HG03139 (cell line): ENCODE measurements around the gene SCYL1.

Experiments used
- ATAC-seq: cut with Tn5 transposase; IDR thresholded peaks from one replicate; pipeline ENCODE4 v1.9.1; 2021; ENCODE audit not compliant: unreplicated experiment

SCYL1 gene

DNA sequence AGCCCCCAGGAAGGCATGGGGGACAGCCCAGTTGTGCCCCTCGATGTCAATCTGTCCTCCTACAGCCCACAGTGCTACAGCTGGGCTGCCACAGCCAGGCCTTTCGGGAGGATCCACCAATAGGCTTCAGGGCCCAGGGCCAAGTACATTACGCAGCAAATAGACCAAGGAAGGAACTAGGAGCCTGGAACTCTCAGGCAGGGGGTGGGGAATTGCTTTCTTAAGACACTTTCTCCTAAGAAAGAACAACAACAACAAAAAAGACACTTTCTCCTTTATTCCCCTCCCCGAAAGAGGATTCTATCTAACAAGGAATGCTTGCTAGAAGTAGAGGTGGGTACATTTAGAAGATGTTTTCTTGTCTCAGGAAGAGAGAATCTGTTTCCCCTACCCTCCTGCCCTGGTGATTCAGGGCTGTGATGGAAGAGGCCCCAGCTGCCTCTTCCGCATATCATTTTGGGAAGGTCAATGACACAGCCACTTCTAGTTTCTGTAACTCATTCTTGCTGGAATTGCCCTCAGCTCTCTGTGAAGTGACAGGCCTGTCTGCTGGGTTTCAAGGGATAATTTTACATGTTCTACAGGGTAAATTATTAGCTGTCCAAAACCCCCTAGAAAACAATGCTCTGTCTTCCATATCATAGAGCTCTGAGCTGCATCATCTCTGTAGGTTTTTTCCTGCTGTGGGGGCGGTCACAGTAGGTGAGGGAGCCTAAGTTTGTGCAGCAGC lies 32.1 kb upstream of the SCYL1 start:
- no peak for ATAC-seq

DNA sequence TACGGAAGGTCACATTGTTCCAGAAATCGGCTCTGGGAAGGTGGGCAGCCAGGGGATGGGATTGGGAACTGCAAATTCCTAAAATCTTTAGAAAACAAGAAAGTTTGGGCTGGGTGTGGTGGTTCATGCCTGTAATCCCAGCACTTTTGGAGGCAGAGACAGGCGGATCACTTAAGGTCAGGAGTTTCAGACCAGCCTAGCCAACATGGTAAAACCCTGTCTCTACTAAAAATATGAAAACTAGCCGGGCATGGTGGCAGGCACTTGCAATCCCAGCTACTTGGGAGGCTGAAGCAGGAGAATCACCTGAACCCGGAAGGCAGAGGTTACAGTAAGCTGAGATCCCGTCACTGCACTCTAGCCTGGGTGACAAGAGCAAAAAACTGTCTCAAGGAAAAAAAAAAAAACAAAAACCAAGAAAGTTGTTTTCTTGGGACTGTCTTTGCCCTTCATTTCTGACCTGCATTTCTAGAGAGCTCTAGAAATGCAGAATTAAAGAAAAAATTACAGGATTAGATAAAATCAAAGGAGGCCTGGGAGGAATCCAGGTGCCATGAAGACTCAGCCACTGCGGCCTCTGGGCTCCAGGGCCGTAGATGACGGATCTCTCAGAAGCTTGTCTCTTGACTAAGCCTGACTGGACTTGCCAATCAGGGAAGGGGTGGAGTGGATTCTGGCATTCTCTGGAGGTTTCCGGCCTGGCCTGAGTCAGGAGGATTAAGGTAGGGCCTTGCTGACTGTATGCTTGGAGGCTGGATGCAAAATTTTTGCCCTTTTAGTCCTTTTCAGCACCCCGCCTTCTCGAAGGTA lies 31.3 kb upstream of the SCYL1 start:
- ATAC-seq: no peak

DNA sequence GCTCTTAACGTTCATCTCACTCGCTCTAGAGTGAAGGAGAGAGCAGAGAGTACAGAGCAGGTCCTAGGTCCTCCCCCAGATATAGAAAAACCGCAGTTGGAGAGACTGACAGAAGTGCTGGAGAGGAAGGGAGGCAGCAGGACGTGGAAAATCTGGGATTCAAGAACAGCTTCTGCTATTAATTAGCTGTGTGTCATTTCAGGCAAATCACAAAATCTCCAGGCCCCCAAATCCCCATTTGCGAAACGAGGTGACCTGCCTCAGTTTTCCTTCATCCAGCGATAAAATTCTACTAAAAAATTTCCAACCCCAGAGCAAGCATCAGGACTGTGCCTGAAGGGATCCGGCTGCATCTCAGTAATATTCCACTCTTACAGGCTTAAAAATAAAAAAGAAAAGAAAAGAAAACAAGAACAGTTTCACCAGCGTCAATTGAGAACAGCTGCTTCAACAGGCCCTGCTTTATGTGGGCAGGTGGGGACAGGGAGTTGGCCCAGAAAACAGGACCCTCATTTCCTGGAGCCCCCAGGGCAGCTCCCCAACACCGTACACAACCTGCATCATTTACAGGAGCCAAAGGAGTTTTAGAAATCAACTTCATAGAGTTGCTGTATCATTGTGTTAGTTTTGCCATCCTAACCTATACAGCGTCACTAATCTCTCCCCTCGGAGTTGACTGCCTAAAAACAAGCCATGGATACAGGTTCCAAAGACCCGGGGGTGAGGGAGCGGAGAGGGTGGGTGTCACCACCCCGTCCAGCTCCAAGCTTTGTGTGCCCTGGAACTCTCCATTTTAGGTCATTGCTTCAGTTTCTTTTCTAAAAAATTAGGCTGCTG lies 28.4 kb upstream of the SCYL1 start:
- no peak for ATAC-seq

- peak; percentile 59 for ATAC-seq
Measured at GRCh38 chr11:65497141-65498041, 27.5 kb upstream of the SCYL1 start.

DNA sequence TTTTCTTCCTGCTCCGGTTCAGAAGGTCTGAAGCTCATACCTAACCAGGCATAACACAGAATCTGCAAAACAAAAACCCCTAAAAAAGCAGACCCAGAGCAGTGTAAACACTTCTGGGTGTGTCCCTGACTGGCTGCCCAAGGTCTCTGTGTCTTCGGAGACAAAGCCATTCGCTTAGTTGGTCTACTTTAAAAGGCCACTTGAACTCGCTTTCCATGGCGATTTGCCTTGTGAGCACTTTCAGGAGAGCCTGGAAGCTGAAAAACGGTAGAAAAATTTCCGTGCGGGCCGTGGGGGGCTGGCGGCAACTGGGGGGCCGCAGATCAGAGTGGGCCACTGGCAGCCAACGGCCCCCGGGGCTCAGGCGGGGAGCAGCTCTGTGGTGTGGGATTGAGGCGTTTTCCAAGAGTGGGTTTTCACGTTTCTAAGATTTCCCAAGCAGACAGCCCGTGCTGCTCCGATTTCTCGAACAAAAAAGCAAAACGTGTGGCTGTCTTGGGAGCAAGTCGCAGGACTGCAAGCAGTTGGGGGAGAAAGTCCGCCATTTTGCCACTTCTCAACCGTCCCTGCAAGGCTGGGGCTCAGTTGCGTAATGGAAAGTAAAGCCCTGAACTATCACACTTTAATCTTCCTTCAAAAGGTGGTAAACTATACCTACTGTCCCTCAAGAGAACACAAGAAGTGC lies 26.7 kb upstream of the SCYL1 start:
- ATAC-seq: no peak

GRCh38 chr11:65498727-65498976 lies 26.2 kb upstream of the SCYL1 start:
- no peak for ATAC-seq

DNA sequence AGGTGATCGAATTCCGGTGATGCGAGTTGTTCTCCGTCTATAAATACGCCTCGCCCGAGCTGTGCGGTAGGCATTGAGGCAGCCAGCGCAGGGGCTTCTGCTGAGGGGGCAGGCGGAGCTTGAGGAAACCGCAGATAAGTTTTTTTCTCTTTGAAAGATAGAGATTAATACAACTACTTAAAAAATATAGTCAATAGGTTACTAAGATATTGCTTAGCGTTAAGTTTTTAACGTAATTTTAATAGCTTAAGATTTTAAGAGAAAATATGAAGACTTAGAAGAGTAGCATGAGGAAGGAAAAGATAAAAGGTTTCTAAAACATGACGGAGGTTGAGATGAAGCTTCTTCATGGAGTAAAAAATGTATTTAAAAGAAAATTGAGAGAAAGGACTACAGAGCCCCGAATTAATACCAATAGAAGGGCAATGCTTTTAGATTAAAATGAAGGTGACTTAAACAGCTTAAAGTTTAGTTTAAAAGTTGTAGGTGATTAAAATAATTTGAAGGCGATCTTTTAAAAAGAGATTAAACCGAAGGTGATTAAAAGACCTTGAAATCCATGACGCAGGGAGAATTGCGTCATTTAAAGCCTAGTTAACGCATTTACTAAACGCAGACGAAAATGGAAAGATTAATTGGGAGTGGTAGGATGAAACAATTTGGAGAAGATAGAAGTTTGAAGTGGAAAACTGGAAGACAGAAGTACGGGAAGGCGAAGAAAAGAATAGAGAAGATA lies 25.7 kb upstream of the SCYL1 start, which contains the start of gene MALAT1:
Gene MALAT1, plus strand, starts transcription at position 69 of the 736 bp plus-strand sequence.
- no peak for ATAC-seq

- ATAC-seq: no peak
Measured at GRCh38 chr11:65499713-65500386, 25.0 kb upstream of the SCYL1 start.

DNA sequence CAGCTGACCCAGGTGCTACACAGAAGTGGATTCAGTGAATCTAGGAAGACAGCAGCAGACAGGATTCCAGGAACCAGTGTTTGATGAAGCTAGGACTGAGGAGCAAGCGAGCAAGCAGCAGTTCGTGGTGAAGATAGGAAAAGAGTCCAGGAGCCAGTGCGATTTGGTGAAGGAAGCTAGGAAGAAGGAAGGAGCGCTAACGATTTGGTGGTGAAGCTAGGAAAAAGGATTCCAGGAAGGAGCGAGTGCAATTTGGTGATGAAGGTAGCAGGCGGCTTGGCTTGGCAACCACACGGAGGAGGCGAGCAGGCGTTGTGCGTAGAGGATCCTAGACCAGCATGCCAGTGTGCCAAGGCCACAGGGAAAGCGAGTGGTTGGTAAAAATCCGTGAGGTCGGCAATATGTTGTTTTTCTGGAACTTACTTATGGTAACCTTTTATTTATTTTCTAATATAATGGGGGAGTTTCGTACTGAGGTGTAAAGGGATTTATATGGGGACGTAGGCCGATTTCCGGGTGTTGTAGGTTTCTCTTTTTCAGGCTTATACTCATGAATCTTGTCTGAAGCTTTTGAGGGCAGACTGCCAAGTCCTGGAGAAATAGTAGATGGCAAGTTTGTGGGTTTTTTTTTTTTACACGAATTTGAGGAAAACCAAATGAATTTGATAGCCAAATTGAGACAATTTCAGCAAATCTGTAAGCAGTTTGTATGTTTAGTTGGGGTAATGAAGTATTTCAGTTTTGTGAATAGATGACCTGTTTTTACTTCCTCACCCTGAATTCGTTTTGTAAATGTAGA lies 24.3 kb upstream of the SCYL1 start:
- ATAC-seq: no peak

DNA sequence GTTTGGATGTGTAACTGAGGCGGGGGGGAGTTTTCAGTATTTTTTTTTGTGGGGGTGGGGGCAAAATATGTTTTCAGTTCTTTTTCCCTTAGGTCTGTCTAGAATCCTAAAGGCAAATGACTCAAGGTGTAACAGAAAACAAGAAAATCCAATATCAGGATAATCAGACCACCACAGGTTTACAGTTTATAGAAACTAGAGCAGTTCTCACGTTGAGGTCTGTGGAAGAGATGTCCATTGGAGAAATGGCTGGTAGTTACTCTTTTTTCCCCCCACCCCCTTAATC lies 23.8 kb upstream of the SCYL1 start:
- ATAC-seq: no peak

- no peak for ATAC-seq
Measured at GRCh38 chr11:65501472-65502273, 23.2 kb upstream of the SCYL1 start.

DNA sequence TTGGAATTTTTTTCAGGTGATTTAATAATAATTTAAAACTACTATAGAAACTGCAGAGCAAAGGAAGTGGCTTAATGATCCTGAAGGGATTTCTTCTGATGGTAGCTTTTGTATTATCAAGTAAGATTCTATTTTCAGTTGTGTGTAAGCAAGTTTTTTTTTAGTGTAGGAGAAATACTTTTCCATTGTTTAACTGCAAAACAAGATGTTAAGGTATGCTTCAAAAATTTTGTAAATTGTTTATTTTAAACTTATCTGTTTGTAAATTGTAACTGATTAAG lies 22.7 kb upstream of the SCYL1 start:
- ATAC-seq: no peak

DNA sequence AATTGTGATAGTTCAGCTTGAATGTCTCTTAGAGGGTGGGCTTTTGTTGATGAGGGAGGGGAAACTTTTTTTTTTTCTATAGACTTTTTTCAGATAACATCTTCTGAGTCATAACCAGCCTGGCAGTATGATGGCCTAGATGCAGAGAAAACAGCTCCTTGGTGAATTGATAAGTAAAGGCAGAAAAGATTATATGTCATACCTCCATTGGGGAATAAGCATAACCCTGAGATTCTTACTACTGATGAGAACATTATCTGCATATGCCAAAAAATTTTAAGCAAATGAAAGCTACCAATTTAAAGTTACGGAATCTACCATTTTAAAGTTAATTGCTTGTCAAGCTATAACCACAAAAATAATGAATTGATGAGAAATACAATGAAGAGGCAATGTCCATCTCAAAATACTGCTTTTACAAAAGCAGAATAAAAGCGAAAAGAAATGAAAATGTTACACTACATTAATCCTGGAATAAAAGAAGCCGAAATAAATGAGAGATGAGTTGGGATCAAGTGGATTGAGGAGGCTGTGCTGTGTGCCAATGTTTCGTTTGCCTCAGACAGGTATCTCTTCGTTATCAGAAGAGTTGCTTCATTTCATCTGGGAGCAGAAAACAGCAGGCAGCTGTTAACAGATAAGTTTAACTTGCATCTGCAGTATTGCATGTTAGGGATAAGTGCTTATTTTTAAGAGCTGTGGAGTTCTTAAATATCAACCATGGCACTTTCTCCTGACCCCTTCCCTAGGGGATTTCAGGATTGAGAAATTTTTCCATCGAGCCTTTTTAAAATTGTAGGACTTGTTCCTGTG lies 22.1 kb upstream of the SCYL1 start:
- ATAC-seq: no peak

DNA sequence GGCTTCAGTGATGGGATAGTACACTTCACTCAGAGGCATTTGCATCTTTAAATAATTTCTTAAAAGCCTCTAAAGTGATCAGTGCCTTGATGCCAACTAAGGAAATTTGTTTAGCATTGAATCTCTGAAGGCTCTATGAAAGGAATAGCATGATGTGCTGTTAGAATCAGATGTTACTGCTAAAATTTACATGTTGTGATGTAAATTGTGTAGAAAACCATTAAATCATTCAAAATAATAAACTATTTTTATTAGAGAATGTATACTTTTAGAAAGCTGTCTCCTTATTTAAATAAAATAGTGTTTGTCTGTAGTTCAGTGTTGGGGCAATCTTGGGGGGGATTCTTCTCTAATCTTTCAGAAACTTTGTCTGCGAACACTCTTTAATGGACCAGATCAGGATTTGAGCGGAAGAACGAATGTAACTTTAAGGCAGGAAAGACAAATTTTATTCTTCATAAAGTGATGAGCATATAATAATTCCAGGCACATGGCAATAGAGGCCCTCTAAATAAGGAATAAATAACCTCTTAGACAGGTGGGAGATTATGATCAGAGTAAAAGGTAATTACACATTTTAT lies 21.4 kb upstream of the SCYL1 start:
- ATAC-seq: no peak

- ATAC-seq: no peak
Measured at GRCh38 chr11:65503949-65504673, 20.8 kb upstream of the SCYL1 start.
